GM10266 (cell line): ENCODE measurements around the gene OTUD5.
A peak's percentile ranks its signal among the peaks of the same experiment; 100 is the strongest.

Experiments
- DNase-seq: peaks from one replicate; pipeline ENCODE4 v3.0.0; 2012; ENCODE audit errors: extremely low spot score
- CTCF ChIP-seq: IDR thresholded peaks from 2 replicates; pipeline ENCODE4 v1.5.1; 2012; ENCODE audit warnings: mild to moderate bottlenecking, low read depth; ENCODE audit not compliant: control insufficient read depth, insufficient read depth; ENCODE audit errors: missing control alignments

The OTUD5 gene

GRCh38 chrX:48972220-48973164 is 15.1 kb upstream of the OTUD5 start:
- DNase-seq = peak; percentile 45
- TF ChIP-seq CTCF = peak; percentile 56

GRCh38 chrX:48971249-48972219 is 14.1 kb upstream of the OTUD5 start, which contains the start of gene KCND1:
TSS of gene KCND1 (minus strand) at chrX:48971844. CDS start at chrX:48970271, 1,573 bp downstream.
- DNase-seq = no peak
- no peak for TF ChIP-seq CTCF

GRCh38 chrX:48969471-48969870 is 12.1 kb upstream of the OTUD5 start:
- DNase-seq = no peak
- TF ChIP-seq CTCF = no peak

- TF ChIP-seq CTCF = no peak
- no peak for DNase-seq
These were observed 11.0 kb upstream of the OTUD5 start for GRCh38 chrX:48968377-48968776.

GRCh38 chrX:48966796-48967579 is 9.6 kb upstream of the OTUD5 start:
- DNase-seq = no peak
- TF ChIP-seq CTCF = no peak

- no peak for DNase-seq
- TF ChIP-seq CTCF = no peak
These were observed 8.6 kb upstream of the OTUD5 start for GRCh38 chrX:48965959-48966358.
